Esophagus squamous epithelium (tissue), 4 donors: ENCODE results near the gene DNMT3A.

Experiments
- POLR2A ChIP-seq, 4 donors: fragments of 450-650 bp; IDR thresholded peaks; one replicate each; pipeline ENCODE4 v1.6.1; 2017; ENCODE audit warnings: antibody characterized with exemption in 4 of 4, mild to moderate bottlenecking in 4 of 4, moderate library complexity in 3 of 4
- TF ChIP-seq, protein P1 (sequence below), 6 experiments: fragments of 450-650 bp in 4 of 6; fragments of 200-600 bp in 2 of 6; sonication (generic) in 2 of 6; IDR thresholded peaks; one replicate each; pipeline ENCODE4 v1.5.1; 2016 to 2019; ENCODE audit warnings: antibody characterized with exemption in 6 of 6, mild to moderate bottlenecking in 4 of 6, moderate library complexity in 4 of 6

GRCh38 chr2:25270061-25270460, 71.7 kb downstream of the DNMT3A start:
- no peak for TF ChIP-seq POLR2A (IDR thresholded peaks at IDR 0.05)
- TF ChIP-seq, protein P1, sequence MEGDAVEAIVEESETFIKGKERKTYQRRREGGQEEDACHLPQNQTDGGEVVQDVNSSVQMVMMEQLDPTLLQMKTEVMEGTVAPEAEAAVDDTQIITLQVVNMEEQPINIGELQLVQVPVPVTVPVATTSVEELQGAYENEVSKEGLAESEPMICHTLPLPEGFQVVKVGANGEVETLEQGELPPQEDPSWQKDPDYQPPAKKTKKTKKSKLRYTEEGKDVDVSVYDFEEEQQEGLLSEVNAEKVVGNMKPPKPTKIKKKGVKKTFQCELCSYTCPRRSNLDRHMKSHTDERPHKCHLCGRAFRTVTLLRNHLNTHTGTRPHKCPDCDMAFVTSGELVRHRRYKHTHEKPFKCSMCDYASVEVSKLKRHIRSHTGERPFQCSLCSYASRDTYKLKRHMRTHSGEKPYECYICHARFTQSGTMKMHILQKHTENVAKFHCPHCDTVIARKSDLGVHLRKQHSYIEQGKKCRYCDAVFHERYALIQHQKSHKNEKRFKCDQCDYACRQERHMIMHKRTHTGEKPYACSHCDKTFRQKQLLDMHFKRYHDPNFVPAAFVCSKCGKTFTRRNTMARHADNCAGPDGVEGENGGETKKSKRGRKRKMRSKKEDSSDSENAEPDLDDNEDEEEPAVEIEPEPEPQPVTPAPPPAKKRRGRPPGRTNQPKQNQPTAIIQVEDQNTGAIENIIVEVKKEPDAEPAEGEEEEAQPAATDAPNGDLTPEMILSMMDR (IDR thresholded peaks at IDR 0.05) = no peak
